PC-3 (cell line): Measurements from ENCODE around the gene DGKZ. TPM values are rescaled to one million over a fixed set of nuclear protein-coding genes. Genes with fewer than 3 reads are reported as not detected.
A peak's percentile ranks its signal among the peaks of the same experiment; 100 is the strongest.

ENCODE experiments used
- ATAC-seq: fragments of 200-7000 bp; cut with Tn5 transposase; 2 replicates; pipeline ENCODE4 v1.9.1; 2020; ENCODE audit warnings: mild to moderate bottlenecking, moderate library complexity
- BruUV-seq: library from RNA; stranded (reverse); fragments of 400-500 nt; replicated peaks from 2 replicates; lab custom pipeline; 2021; lab: Mats Ljungman, UMichigan
- CTCF ChIA-PET: fragments of 300-600 bp; sonication (Branson Sonifier 250); formaldehyde crosslinking; loops from one replicate; lab custom pipeline; 2022; ENCODE audit warnings: antibody characterized with exemption; lab: Charles Lee
- POLR2A ChIA-PET: fragments of 300-600 bp; sonication (Branson Sonifier 250); formaldehyde crosslinking; loops from one replicate; lab custom pipeline; 2022; ENCODE audit warnings: antibody characterized with exemption; ENCODE audit not compliant: unreplicated experiment; lab: Charles Lee
- DNase-seq: peaks from one replicate; pipeline ENCODE4 v3.0.0-alpha.2; 2015
- H2AFZ ChIP-seq: fragments of 300-600 bp; sonication (generic); 2 replicates; pipeline ENCODE4 v1.6.0; 2016; ENCODE audit warnings: antibody characterized with exemption, low read length
- H3F3A ChIP-seq: fragments of 300-600 bp; sonication (generic); one replicate; pipeline ENCODE4 v1.6.0; 2017; ENCODE audit warnings: antibody characterized with exemption, low read length, control low read depth, mild to moderate bottlenecking; ENCODE audit not compliant: unreplicated experiment
- H3K27ac ChIP-seq: fragments of 300-600 bp; sonication (generic); 2 replicates; pipeline ENCODE4 v1.5.1; 2016; ENCODE audit warnings: mild to moderate bottlenecking, low read length
- H3K27me3 ChIP-seq: fragments of 300-600 bp; sonication (generic); 2 replicates; pipeline ENCODE4 v1.6.1; 2016; ENCODE audit warnings: low read length, mixed read lengths
- H3K36me3 ChIP-seq: fragments of 300-600 bp; sonication (generic); 2 replicates; pipeline ENCODE4 v1.6.1; 2016; ENCODE audit warnings: low read depth, mixed run types, low read length, mixed read lengths
- H3K4me1 ChIP-seq: fragments of 300-600 bp; sonication (generic); 2 replicates; pipeline ENCODE4 v1.5.1; 2016; ENCODE audit warnings: low read length; ENCODE audit not compliant: insufficient read depth
- H3K4me2 ChIP-seq: fragments of 300-600 bp; sonication (generic); 2 replicates; pipeline ENCODE4 v1.6.0; 2016; ENCODE audit warnings: low read length
- H3K4me3 ChIP-seq: fragments of 300-600 bp; sonication (generic); 2 replicates; pipeline ENCODE4 v1.5.1; 2016; ENCODE audit warnings: mild to moderate bottlenecking, low read length, mixed read lengths
- H3K79me2 ChIP-seq: fragments of 300-600 bp; sonication (generic); 2 replicates; pipeline ENCODE4 v1.6.1; 2017; ENCODE audit warnings: low read length, mixed read lengths
- H3K9ac ChIP-seq: fragments of 300-600 bp; sonication (generic); 2 replicates; pipeline ENCODE4 v1.6.0; 2016; ENCODE audit warnings: mild to moderate bottlenecking, low read length
- H3K9me2 ChIP-seq: fragments of 300-600 bp; sonication (generic); replicated peaks from 2 replicates; pipeline ENCODE4 v1.6.1; 2016; ENCODE audit warnings: mixed run types, low read length, mixed read lengths
- H3K9me3 ChIP-seq: fragments of 300-600 bp; sonication (generic); 2 replicates; pipeline ENCODE4 v1.6.1; 2016; ENCODE audit warnings: low read length, mixed read lengths
- H4K20me1 ChIP-seq: fragments of 300-600 bp; sonication (generic); 2 replicates; pipeline ENCODE4 v1.6.1; 2016; ENCODE audit warnings: low read length, mixed read lengths
- EZH2 ChIP-seq: fragments of 300-600 bp; sonication (generic); IDR thresholded peaks from one replicate; pipeline ENCODE4 v1.6.1; 2017; ENCODE audit warnings: antibody characterized with exemption, mild to moderate bottlenecking, low read length; ENCODE audit not compliant: unreplicated experiment
- EZH2phosphoT487 ChIP-seq: fragments of 300-600 bp; sonication (generic); IDR thresholded peaks from 2 replicates; pipeline ENCODE4 v1.6.1; 2018; ENCODE audit warnings: mild to moderate bottlenecking, antibody characterized with exemption, low read length, borderline replicate concordance
- intact Hi-C: fragments of 100-400 bp; cut with micrococcal nuclease; formaldehyde crosslinking; loops from 2 replicates; pipeline ENCODE4 v1.9.0; 2023
- total RNA-seq: library from RNA; depleted of rRNA; stranded (reverse); fragments of >200 nt; gene quantifications from 2 replicates; pipeline ENCODE4 v1.2.3, GENCODE V29; 2014
- TF ChIP-seq, protein P1 (sequence below): fragments of 300-600 bp; sonication (generic); conservative IDR thresholded peaks from 2 replicates; pipeline ENCODE4 v1.5.1; 2017; ENCODE audit warnings: antibody characterized with exemption, low read depth, mild to moderate bottlenecking, low read length

The DGKZ gene
- total RNA-seq, 1 experiment from 2014 or later, result 70.2 TPM

DNA sequence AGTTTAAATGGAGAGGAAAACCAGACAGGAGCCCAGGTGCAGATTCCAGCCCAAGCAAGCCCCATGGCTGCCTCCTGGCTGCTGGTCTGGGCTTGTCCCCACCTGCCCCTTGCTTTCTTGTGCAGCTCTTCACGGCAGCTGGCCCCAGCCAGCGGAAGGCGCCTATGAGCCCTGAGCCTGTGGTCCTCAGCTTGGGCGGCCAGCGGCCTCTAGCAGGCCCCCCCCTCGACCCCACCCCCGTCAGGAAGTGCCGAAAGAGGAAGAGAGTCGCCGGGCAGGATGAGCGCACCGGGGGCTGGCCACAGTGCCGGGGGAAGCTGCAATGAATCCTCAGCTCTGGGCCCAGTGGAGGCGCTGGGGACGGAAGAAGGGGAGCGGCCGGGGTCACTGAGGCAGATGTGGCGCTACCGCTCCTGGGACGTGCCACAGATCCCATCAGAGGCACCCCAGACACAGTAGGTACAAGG, 2.1 kb upstream of the DGKZ start:
- H3K9me3 ChIP-seq, result no peaks in the 10 kb centered on the region
- no peaks in the 10 kb centered on the region for H3F3A ChIP-seq
- no TSS peak for BruUV-seq
- DNase-seq, result no peak
- no peaks in the 10 kb centered on the region for H3K36me3 ChIP-seq
- H3K9ac ChIP-seq, result no peak overlapping the region
- no peak overlapping the region for H3K4me2 ChIP-seq
- CTCF ChIA-PET, result no interaction called here
- POLR2A ChIA-PET, result no interaction called here
- H3K27me3 ChIP-seq, result no peaks in the 10 kb centered on the region
- no peaks in the 10 kb centered on the region for H3K9me2 ChIP-seq
- ATAC-seq, result no peak
- H3K4me1 ChIP-seq, result peaks cover 12% of the 10 kb centered on the region
- H4K20me1 ChIP-seq, result no peaks in the 10 kb centered on the region
- no peak for TF ChIP-seq EZH2
- TF ChIP-seq, protein P1, sequence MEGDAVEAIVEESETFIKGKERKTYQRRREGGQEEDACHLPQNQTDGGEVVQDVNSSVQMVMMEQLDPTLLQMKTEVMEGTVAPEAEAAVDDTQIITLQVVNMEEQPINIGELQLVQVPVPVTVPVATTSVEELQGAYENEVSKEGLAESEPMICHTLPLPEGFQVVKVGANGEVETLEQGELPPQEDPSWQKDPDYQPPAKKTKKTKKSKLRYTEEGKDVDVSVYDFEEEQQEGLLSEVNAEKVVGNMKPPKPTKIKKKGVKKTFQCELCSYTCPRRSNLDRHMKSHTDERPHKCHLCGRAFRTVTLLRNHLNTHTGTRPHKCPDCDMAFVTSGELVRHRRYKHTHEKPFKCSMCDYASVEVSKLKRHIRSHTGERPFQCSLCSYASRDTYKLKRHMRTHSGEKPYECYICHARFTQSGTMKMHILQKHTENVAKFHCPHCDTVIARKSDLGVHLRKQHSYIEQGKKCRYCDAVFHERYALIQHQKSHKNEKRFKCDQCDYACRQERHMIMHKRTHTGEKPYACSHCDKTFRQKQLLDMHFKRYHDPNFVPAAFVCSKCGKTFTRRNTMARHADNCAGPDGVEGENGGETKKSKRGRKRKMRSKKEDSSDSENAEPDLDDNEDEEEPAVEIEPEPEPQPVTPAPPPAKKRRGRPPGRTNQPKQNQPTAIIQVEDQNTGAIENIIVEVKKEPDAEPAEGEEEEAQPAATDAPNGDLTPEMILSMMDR, result no peak
- TF ChIP-seq EZH2phosphoT487, result no peak
- H2AFZ ChIP-seq, result no peak overlapping the region
- no peak overlapping the region for H3K4me3 ChIP-seq
- no peak overlapping the region for H3K27ac ChIP-seq
- H3K79me2 ChIP-seq, result peaks cover 26% of the 10 kb centered on the region
- intact Hi-C loops, result no loop called here

DNA sequence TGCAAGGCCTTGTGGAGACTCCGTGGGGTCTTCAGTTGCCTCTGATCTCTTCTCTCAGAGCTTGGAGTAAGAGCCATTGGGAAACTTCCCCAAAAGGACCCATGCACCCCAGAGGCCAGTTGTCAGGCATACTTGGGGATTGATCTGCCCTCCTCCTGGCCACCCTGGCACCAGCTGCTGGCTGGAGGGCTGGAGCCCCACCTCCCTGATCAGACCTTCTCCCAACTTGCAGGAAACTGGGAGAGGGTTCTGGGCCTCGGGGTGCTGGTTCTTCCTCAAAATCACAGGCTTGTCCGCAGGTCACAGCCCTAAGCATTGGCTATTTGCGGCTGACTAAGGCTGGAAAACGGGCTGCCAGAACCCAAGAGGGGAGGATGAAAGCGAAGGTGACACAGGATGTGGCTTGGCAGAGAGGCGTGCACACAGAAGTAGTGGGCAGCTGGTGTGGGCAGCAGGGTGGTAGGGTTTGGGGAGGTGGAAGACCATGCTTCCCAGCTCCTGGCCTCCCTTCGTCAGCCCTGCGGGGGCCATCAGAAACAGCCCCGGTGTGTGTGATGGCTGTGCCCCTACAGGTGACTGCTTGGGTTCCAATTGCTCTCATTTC, 1.3 kb upstream of the DGKZ start:
- peaks cover 12% of the 10 kb centered on the region for H3K4me1 ChIP-seq

DNA sequence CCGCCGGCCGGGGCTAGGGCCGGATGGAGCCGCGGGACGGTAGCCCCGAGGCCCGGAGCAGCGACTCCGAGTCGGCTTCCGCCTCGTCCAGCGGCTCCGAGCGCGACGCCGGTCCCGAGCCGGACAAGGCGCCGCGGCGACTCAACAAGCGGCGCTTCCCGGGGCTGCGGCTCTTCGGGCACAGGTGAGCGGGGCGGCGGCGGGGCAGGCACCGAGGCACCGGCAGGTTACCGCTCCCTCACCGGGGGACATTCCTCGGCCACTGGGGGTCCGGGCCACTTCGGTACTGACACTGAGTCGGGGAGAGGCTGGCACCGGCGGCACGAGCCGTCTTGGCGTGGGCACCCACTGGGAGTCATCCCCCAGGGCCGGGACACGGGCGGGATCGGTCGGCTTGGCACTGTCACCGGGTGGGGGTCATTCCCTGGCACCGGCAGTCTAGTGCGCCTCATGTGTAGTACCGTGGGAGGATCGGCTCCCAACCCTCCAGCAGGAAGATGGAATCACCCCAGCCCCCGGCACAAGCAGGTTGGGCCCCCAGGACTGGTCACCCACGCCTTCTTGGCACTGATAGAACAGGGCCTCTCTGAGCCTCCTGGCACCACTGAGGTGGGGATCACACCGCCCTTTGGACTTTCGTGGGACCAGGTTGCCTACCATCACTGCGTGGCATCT, 511 bp downstream of the DGKZ start:
- Histone ChIP-seq H3K4me1 (peaks cover 12% of the 10 kb centered on the region), H3K4me2 (peak overlapping the region; percentile 99), H3K4me3 (peak overlapping the region; percentile 81), H3K9ac (peak overlapping the region; percentile 86), H3K27me3 (no peaks in the 10 kb centered on the region), H3F3A (no peaks in the 10 kb centered on the region), H4K20me1 (no peaks in the 10 kb centered on the region), H3K9me3 (no peaks in the 10 kb centered on the region), H3K9me2 (no peaks in the 10 kb centered on the region), H3K27ac (no peak overlapping the region), H2AFZ (peak overlapping the region; percentile 64), H3K79me2 (peaks cover 49% of the 10 kb centered on the region), H3K36me3 (no peaks in the 10 kb centered on the region; the same call in 1 of the 2 replicates)
- ATAC-seq (peak; percentile 30), DNase-seq (no peak)
- TF ChIP-seq EZH2phosphoT487 (no peak), EZH2 (no peak)
- TF ChIP-seq, protein P1, result no peak
- ChIA-PET CTCF (no interaction called here), POLR2A (no interaction called here)
- intact Hi-C loops, result loop anchor here (2.0 kb wide), 1 partner anchor 15 kb away; no protein-coding TSS in a partner anchor
- no TSS peak for BruUV-seq

More for the DNA sequence above, 1.3 kb upstream of the DGKZ start:
- Histone ChIP-seq H3K36me3 (no peaks in the 10 kb centered on the region), H3K4me3 (no peak overlapping the region), H2AFZ (no peak overlapping the region; the same call in 1 of the 2 replicates), H3K9ac (no peak overlapping the region), H3K79me2 (peaks cover 32% of the 10 kb centered on the region), H3K9me2 (no peaks in the 10 kb centered on the region), H3K27me3 (no peaks in the 10 kb centered on the region), H3K27ac (no peak overlapping the region), H3K9me3 (no peaks in the 10 kb centered on the region), H4K20me1 (no peaks in the 10 kb centered on the region), H3K4me2 (no peak overlapping the region), H3F3A (no peaks in the 10 kb centered on the region)
- no peak for ATAC-seq
- no TSS peak for BruUV-seq
- CTCF ChIA-PET, result no interaction called here
- no peak for TF ChIP-seq EZH2
- TF ChIP-seq EZH2phosphoT487, result no peak
- intact Hi-C loops, result no loop called here
- POLR2A ChIA-PET, result no interaction called here
- no peak for DNase-seq
